AG20443 (cell line): ENCODE results near the gene TFR2.
A peak's percentile ranks its signal among the peaks of the same experiment; 100 is the strongest.

Experiments used
- DNase-seq: peaks from one replicate; pipeline ENCODE4 v3.0.0; 2012; ENCODE audit warnings: low spot score, mixed read lengths

Gene TFR2

DNA sequence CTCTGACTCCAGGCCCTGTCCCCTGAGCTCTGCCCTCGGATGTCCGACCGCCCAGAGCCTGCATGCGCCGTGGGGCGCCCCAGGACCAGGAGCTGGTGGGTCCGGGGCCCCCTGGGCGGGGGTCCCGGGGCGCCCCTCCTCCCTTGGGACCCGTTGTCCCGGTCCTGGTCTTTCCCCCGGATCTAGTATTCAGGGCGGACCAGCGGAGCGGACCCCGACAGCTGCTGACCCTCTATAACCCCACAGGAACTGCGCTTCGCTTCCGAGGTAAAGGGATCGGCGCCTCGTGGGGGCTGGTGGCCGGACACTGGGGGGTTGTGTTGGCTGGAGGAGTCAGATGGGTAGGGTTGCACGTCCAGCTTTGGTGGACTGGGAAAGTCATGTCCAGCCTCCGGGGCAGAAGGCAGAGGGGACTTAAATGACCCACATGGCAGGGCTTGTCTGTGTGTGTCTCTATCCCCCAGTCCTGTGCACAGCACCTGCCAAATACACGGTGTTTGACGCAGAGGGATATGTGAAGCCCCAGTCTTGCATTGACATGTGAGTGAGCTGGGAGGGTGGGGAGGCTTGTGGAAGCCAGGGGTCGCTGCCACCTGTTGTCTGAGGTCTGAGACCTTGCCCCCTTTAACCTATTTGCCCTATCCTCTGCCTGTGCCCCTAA is 28.5 kb downstream of the TFR2 start:
- no peak for DNase-seq

DNA sequence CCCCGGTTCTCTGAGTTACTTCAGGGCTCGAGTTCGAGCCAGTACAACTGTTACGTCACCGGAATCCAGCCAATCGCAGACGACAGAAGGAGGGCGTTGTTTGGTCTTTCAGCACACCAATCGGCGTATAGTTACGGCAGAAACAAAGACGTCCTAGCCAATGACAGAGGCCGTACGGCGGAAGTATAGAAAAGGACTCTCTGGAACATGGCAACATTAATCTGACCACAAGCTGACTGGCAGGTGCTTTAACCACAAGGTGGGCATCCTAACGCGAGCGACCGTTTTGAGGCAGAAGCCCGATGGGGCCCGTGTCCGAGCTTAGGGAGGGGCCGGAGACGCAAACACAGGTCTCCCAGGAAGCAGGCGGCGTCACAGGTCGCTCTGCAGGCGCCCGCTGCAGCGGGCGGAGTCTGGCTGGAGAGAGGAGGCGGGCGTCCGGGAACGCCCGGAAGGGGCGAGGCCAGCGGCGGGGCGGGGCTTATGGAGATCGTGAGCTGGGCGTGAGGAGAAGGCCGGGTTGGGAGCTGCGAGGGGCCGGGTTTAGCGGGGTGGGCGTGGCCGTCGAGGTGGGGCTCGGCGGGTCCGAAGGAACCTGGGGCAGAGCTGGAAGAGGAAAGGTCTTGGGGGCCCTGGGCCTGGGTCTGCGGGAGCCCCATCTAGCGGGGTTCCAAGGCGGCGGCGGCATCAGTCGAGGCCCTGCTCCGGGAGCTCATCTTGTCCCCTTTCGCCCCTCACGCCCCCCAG is 29.2 kb downstream of the TFR2 start, which contains the start of gene MOSPD3:
TSS of gene MOSPD3 (plus strand) at position 558 of the 747 bp plus-strand sequence. CDS start 252 bp downstream, outside the sequence.
- DNase-seq, result peak; percentile 99

DNA sequence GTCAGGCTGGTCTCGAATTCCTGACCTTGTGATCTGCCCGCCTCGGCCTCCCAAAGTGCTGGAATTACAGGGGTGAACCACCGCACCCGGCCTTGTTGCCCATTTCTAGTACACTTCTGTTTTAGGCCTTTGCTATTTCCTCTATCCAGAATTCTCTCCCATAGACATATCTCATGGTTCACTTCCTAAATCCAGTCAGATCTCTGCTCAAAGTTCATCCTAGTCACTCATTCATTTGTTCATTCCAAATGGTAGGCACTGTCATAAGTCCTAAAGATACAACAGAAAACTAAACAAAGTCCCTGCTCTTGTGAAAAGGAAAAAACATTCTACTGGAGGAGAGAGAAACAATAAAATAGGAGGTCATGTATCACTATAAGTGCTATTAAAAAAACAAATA is 31.4 kb downstream of the TFR2 start:
- no peak for DNase-seq

DNA sequence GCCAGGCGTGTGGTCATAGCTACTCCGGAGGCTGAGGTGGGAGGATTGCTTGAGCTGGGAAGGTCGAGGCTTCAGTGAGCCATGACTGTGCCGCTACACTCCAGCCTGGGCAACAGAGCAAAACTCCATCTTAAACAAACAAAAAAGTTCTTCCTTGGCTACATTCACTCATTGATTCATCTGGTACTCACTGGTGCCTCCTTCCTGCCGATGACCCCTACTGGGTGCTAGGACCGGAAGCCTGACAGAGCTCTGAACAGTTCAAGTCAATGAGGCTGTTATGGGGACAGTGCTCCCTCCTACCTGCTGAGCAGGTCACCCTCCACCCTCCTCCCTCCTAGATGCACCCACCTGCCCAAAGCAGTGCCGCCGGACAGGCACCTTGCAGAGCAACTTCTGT is 34.2 kb downstream of the TFR2 start:
- DNase-seq, result no peak

DNA sequence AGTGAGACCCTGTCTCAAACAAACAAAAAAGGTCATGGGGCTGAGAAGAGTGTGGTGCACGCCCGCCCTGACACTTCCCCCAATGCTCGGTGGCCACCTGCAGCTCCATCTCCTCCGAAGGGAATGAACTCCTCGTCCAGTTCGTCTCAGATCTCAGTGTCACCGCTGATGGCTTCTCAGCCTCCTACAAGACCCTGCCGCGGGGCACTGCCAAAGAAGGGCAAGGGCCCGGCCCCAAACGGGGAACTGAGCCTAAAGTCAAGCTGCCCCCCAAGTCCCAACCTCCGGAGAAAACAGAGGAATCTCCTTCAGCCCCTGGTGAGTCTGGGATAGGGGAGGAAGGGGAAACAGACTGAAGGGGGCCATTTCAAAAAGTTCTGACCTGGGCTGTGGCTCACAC is 35.0 kb downstream of the TFR2 start:
- no peak for DNase-seq

DNA sequence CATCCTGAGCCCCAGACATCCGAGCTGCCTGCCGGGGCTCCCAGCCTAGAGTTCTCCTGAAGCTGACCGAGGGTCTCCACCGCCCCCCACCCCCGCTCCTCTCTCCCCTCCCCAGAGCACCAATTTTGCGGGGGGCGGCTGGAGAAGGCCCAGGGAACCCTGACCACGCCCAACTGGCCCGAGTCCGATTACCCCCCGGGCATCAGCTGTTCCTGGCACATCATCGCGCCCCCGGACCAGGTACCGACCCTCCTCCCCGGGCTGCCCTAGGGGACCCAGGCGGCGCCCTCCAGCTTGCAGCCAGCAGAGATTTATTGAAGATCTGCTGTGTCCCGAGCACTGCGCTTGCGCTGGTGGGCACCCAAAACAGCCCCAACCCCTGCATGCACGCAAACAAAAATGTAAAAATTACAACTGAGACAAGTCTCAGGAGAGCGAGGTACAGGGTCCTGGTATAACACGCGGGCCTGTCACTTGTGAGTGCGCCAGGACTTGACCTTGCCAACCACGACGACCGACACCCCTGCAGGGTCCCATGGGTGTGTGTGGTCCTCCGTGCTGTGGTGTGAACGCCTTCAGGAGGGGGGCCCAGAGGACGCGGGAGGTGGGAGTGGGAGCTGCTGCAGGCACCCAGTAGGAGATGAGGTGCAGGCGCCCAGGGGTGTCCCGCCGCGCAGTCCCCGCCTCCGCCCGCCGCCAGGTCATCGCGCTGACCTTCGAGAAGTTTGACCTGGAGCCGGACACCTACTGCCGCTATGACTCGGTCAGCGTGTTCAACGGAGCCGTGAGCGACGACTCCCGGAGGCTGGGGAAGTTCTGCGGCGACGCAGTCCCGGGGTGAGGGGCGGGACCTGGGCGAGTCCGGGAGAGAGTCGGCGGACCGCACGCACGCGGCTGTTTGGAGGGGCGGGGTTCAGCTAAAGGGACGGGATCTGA is 36.1 kb downstream of the TFR2 start:
- no peak for DNase-seq

DNA sequence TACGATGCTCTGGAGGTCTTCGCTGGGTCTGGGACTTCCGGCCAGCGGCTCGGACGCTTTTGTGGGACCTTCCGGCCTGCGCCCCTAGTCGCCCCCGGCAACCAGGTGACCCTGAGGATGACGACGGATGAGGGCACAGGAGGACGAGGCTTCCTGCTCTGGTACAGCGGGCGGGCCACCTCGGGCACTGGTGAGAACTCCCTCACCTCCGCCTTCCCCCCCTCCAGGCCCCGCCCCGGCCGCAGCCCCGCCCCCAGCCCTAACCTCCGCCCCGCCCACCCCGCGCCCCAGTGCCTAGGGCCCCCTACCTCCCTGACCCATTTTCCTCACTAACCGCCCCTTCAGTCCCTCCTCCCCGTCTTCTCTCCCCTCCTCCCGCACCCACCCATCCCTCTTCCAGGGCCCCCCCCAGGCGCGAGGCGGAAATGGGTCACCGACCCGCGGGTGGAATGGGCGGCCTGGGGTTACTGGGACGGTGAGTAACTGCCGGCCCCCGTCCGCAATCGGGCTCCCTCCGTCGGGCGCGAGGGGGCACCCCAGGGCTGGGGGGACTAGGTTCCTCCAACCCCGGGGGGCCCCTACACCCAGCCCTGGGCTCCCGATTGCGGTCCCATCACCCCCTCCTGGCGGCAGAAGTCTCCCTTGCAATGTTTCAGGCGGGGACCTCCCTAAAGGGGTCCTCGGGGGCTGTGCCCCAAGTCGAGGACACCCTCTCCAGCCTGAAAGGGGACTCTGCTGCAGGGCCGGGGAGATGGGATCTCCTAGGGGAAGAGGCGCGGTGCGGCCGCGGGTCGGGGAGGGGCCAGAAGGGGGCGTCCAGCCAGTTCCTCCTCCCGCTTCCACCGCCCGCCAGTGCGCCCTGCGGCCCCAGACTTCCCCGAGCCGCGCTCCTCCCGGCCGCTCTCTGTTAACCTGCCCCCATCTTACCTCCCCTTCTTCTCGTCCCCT is 37.0 kb downstream of the TFR2 start:
- peak; percentile 84 for DNase-seq

DNA sequence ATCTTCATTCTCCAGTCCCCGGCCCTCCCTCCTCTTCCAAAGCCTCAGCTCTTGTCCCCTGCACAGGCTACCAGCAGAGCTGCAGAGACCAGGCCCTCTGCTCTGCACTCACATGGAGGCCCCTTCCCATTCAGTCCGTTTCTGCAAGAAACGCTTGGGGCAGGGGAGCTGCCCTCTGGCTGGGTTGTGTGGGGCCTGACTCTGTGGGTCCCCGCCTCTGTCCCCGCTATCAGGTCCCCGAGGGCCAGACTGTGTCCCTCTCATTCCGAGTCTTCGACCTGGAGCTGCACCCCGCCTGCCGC is 37.7 kb downstream of the TFR2 start:
- DNase-seq, result peak; percentile 21

DNA sequence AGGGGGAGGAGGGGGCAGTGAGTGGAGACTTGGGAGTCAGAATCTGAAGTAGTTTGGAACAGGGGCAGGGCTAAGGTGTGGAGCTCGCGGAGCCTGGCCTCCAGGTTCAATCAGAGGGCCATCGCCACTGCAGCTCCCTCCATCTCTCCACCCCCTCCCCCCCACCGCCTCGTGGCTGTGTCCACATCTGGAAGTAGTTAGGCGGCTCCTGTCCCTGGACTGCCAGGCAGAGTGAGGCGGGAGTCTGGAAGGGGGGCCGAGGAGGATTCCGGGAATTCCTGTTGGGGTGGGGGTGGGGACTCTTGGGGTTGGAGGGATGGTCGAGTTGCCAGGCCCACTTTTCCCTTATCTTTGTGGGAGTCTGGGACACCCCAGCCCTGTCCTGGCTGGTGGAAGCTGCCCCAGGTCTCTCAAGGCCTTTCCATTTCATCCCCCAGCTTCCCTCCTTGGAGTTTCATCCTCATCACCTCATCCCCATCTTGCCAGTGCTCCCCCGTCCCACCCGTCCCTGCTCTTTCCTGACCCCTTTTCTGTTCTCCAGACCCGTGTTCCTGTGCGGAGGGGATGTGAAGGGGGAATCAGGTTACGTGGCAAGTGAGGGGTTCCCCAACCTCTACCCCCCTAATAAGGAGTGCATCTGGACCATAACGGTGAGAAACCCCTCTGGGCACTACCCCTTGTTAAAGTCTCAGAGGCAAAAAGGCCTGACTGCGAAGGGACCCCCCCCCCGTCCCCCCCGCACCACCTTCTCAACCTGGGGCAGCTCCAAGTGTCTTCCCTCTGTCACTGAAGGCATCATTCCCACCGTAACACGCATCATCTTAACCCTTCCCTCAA is 38.2 kb downstream of the TFR2 start:
- DNase-seq, result peak; percentile 91

DNA sequence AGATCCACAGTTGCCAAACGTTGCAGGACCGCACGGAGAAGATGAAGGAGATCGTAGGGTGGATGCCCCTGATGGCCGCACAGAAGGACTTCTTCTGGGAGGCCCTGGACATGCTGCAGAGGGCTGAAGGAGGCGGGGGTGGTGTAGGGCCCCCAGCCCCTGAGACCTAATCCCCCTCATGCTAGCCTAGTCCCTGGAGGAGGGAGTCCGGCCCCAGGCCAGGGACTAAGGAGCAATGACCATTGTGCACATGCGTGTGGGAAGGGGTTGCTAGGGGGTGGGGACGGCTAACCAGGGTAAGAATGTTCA is 40.7 kb downstream of the TFR2 start:
- no peak for DNase-seq

DNA sequence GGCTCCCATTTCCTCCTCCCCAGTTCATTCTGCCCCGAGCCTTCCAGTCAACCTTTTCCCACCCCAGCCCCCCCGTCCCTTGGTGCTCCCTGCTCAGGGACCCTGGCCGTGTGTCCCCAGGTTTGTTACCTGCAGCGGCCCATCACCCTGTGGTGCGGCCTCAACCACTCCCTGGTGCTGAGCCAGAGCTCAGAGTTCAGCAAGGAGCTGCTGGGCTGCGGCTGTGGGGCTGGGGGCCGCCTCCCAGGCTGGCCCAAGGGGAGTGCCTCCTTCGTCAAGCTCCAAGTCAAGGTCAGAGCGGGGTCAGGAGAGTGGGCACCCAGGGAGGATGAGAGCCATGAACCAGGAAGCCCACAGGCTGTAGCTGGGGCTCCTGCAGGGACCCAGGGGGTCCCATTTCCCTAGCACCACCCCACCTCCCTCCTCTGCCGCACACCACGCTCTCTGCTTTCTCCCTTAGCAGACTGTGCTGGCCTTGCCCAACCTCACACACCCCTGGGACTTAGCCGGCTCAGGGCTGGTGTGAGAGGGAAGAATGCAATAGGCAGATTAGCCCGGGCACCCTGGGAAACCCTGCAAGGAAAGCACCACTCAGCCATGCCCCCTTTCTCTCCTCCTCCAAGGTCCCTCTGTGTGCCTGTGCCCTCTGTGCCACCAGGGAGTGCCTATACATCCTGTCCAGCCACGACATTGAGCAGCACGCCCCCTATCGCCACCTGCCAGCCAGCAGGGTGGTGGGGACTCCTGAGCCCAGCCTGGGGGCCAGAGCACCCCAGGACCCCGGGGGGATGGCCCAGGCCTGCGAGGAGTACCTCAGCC is 41.2 kb downstream of the TFR2 start:
- no peak for DNase-seq

DNA sequence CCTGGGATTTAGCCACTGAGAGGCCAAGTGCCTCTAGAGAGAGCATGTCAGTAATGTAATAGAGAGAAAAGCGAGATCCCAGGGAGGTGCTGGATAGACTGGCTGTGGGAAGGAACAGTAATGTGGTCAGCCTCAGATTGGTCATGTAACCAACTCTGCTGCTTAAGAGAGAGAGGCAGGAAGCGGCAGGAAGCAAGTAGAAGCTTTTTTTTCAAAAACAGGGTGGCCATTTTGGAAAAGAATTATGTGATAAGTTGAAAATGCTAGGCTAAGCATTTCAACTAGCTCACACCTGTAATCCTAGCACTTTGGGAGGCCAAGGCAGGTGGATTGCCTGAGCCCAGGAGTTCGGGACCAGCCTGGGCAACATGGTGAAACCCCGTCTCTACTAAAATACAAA is 42.9 kb downstream of the TFR2 start:
- DNase-seq, result no peak

DNA sequence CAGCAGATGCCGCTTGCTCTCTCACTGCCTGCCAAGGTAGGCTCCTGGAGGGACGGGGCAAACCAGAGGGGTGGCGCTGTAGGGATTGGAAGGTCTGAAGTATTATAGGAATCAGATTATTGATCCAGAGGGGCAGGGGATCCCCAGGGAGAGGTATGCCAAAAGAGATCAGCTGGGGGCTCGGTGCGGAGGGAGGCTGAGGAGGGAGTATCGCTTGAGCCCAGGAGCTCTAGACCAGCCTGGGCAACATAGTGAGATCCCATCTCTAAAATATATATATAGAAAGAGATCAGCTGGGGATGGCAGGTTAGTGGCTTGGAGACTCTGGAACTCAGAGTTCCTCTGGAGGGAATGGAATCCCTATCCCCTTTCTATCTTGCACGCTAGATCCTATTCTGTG is 46.2 kb downstream of the TFR2 start:
- DNase-seq, result no peak

DNA sequence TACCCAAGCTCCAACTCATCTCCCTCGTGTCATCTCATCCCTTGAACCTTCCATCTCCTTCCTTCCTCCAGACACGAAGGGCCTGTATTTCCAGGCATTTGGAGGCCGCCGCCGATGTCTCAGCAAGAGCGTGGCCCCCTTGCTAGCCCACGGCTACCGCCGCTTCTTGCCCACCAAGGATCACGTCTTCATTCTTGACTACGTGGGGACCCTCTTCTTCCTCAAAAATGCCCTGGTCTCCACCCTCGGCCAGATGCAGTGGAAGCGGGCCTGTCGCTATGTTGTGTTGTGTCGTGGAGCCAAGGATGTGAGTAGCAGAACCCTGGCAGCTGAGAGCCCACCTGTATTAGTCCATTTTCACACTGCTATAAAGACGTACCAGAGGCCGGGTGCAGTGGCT is 49.8 kb downstream of the TFR2 start:
- DNase-seq, result no peak

DNA sequence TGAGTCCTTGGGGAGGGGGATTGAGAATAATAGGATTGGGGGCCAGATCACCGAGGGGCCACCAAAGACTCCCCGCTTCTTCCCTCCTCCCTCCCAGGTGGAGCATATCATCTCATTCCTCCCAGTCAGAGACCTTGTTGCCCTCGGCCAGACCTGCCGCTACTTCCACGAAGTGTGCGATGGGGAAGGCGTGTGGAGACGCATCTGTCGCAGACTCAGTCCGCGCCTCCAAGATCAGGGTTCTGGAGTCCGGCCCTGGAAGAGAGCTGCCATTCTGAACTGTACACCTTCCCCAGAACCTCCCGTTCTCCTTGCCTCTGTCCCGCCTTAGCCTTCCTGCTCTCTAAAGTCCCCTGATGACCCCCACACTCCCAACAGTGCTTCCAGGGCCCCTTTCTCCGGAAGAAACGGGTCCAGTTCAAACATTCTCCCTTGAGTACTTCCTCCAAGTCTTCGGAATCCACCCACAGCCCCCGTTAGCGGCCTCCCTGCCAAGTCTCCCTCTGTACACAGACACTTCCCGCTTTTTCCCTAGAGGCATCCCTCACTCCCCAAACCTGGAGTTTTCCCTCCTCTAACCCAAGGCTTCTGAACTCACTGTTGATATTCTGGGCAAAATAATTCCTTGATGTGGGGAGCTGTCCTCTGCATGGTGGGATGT is 51.1 kb downstream of the TFR2 start:
- DNase-seq, result no peak

DNA sequence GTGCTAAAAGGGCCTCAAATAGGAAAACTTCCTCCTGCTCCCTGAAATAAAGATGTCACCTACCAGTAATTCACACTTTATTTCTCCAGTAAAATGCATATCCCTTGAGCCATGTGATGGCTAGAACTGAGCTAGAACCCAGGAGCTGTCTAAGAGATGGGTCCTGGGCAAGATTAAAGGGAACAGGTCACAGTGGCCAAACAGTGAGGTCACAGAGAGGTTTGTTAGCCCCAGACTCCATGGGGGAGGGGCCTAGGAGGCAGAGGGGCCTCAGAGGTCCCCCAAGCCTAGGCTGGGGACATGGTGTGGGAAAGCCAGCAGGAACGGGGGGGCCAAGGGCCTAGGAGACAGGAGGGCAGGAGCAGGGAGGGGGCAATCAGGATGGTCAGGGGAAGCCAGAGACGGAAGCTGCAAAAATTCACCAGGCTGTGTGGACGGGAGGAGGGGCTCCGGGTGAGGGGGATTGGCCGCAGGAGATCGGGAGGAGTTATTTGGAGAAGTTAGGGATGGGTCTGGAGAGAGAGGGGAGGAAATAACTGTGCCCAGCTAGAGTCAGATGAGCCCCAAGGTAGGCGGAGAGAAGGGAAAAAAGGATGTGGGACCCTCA is 51.9 kb downstream of the TFR2 start:
- DNase-seq, result no peak

DNA sequence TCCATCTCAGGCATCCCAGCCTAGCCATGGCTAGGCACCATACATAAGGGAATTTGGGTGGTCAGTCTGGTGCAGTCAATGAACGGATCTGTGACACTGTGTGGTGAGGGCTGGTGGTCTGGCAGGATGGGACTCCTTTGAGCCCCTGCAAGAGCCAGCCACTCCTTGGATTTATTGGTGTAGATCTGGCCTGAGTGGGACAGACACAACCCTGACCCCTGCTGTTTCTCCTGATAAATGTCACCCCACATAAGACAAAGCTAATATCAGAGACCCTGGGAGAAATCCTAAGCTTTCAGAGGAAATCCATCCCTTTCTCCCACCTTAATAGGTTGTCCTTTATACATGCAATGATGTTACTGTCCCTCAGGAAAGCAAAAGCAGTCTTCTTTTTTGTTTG is 52.9 kb downstream of the TFR2 start:
- peak; percentile 26 for DNase-seq

DNA sequence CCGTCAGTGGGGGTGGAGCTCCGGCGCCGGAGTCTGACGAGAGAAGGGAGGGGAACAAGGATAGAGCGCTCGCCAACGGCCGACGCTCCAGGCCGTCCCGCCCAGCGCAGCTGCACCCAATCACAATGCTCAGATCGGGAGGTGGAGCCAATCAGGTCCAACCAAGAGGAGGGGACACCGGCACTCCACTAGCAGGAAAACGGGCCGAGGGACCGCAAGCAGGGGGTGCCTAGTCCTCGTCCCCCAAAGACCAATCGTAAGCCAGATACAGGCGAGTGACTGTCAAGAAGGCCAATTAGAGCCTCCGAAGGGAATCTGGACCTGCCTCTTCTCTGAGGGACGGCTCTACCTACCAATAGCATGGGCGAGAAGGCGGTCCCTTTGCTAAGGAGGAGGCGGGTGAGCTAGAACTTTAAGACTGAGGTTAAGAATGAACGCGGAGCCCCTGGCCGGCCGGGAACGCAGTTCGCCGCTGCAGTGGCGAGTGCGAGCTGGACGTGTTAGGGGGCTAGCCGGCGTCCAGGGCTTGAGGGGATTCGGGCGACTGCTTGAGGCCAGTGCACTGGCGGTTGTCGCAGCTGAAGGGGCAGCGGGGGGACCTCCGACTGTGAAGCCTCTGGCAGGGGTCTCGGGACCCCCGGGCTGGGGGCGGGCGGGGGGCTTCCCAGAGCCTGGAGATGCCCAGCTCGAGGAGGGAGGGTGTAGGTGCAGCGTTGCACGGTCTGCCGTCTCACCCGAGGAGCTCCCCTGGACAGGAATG is 54.9 kb downstream of the TFR2 start, which contains the start of gene FBXO24:
TSS of gene FBXO24 (plus strand) at position 63 of the 760 bp plus-strand sequence. CDS start at position 361, 298 bp downstream.
- peak; percentile 99 for DNase-seq
